Measurements from ENCODE around the gene UNC13C.

DNA sequence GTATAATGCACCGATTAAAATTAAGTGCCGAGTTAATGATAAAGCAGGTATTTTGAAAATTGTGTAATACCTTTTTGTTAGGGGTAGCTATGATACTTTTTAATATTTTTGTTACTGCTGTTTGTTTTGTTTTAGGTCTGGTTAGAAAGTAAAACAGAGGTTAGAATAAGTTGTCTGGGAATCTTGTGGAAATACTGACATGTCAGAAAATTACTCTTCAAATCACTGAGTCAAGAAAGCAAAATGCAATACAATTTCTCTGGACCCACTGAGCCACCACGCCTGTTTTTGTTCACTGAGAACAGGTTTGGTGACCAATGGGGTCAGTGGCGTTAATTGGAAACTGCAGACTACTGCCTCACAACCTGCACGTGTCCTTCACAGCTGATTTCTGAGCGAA, 601.6 kb downstream of the UNC13C start:
- TF ChIP-seq REXO4 (CRISPR knock-in tag; IDR thresholded peaks at IDR 0.05; ENCODE audit: borderline replicate concordance) (no peak), ERF (CRISPR knock-in tag; IDR thresholded peaks at IDR 0.05) (no peak), MTF1 (CRISPR knock-in tag; IDR thresholded peaks at IDR 0.05) (no peak), TCF7L2 (IDR thresholded peaks at IDR 0.05; ENCODE audit: low read depth, low read length) (no peak), ZNF761 (CRISPR knock-in tag; conservative IDR thresholded peaks at IDR 0.05) (no peak), HNF4G (IDR thresholded peaks at IDR 0.05; ENCODE audit: borderline replicate concordance, low read depth, low read length) (no peak), HNF4G (CRISPR knock-in tag; IDR thresholded peaks at IDR 0.05; ENCODE audit: borderline replicate concordance, low read depth) (no peak), ZNF878 (CRISPR knock-in tag; IDR thresholded peaks at IDR 0.05) (no peak), ZNF264 (CRISPR knock-in tag; IDR thresholded peaks at IDR 0.05) (no peak), ZNF33B (CRISPR knock-in tag; IDR thresholded peaks at IDR 0.05) (no peak)
- TF ChIP-seq, protein P1, sequence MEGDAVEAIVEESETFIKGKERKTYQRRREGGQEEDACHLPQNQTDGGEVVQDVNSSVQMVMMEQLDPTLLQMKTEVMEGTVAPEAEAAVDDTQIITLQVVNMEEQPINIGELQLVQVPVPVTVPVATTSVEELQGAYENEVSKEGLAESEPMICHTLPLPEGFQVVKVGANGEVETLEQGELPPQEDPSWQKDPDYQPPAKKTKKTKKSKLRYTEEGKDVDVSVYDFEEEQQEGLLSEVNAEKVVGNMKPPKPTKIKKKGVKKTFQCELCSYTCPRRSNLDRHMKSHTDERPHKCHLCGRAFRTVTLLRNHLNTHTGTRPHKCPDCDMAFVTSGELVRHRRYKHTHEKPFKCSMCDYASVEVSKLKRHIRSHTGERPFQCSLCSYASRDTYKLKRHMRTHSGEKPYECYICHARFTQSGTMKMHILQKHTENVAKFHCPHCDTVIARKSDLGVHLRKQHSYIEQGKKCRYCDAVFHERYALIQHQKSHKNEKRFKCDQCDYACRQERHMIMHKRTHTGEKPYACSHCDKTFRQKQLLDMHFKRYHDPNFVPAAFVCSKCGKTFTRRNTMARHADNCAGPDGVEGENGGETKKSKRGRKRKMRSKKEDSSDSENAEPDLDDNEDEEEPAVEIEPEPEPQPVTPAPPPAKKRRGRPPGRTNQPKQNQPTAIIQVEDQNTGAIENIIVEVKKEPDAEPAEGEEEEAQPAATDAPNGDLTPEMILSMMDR (CRISPR knock-in tag; IDR thresholded peaks at IDR 0.05) = no peak
